HG02970 (cell line): ENCODE measurements around the gene HPD.
"Not testable (repeated sequence)": the region's sequence is repeated elsewhere in the genome, so short reads cannot be mapped to it uniquely, and the experiment has no call there.

Experiments used
- ATAC-seq: cut with Tn5 transposase; IDR thresholded peaks from one replicate; pipeline ENCODE4 v1.9.1; 2021; ENCODE audit warnings: mild to moderate bottlenecking, moderate library complexity, moderate number of reproducible peaks; ENCODE audit not compliant: unreplicated experiment, low FRiP score

HPD gene

GRCh38 chr12:121869229-121869628 is 10.6 kb upstream of the HPD start:
- not testable (repeated sequence) for ATAC-seq

GRCh38 chr12:121866331-121866730 is 7.7 kb upstream of the HPD start:
- no peak for ATAC-seq

DNA sequence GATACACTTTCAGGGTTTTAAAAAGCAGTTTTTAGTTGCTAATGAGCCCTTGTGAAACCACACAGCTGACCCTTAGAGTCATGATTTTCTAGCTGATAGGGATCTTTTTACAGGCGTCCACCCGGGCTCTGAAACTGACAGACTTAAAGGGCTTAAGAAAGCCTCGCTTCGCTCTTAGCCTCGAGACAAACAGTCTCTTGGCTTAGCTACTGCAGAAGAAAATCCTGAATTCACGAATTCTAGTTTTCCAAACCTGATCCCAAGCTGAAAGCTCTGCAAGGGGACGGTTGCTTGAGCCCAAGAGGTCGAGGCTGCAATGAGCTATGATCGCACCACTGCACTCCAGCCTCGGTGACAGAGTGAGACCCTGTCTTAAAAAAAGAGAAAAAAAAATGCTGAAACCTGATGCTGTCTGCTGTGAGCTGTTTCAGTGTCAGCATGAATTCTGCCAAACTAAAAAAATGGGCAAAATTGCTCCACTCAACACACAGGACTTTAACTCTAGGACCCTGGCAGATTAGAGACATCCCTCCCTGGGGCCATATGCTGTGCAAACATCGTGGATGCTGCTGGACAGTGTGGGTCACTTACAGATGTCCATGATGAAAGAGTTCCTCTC is 3.1 kb upstream of the HPD start:
- ATAC-seq: no peak

DNA sequence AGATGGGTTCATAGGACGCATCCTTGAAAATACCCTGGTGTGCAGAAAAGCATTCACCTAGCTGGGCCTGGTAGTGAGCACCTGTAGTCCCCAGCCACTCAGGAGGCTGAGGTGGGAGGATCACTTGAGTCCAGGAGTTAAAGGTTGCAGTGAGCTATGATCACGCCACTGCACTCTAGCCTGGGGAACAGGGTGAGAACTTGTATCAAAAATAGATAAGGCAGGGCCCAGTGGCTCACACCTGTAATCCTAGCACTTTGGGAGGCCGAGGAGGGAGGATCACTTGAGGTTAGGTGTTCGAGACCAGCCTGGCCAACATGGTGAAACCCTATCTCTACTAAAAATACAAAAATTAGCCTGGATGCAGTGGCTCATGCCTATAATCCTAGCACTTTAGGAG is 2.0 kb upstream of the HPD start:
- ATAC-seq: not testable (repeated sequence)

- no peak for ATAC-seq
Observed at GRCh38 chr12:121860257-121860656, 1.6 kb upstream of the HPD start.

GRCh38 chr12:121858318-121858661 is 369 bp downstream of the HPD start:
- no peak for ATAC-seq

DNA sequence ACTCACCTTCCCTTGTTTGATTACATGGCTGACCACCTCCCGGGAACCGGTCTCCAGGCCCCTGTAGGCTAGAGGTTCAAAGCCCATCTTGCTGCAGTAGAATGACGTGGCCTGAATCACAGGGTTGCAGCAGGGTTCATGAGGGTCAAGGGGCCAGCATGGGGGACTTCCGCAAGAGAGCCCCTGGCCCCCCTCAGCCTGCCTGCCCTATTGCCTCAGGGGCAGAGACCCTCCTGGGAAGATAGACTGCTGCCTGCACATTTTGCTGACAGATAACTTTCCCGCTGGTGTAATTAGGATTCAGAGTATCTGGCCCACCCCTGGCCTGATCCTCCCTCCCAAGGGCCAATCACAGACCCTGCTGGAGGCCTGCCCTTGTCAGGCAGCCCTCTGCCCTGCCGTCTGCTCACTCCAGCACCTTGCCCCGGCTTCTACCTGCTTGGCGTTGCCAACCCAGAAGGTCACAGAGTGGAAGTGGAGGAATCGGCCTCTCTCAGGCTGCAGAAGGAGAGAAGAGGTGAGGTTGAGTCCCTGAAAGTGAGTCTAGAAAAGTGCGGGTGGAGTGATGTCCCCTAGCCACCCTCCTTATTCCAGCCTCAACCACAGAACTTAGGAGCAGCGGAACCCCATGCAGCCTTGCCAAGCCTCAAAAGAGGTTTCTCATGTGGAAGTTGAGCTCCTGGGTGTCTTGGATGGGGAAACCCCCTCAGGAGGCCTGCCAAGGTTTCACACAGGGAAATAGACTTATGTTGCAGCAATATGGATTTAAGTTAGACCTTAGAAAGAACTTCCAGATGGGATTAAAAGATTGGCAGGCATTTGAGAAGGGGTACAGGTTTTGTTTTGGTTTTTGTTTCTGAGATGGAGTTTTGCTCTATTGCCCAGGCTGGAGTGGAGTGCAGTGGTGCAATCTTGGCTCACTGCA is 1.1 kb downstream of the HPD start:
- ATAC-seq: no peak

DNA sequence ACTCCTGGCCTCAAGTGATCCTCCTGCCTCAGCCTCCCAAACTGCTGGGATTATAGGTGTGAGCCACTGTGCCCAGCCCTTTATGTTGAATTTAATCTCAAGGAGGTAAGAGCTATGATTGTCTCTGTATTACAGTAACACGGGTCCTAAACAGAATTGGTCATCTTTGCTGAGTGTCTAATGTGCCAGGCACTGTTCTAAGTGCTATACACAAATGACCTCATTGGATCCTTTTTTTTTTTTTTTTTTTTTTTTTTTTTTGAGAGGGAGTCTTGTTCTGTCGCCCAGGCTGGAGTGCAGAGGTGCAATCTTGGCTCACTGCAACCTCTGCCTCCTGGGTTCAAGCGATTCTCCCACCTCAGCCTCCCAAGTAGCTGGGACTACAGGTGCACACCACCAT is 6.3 kb downstream of the HPD start:
- ATAC-seq: not testable (repeated sequence)

DNA sequence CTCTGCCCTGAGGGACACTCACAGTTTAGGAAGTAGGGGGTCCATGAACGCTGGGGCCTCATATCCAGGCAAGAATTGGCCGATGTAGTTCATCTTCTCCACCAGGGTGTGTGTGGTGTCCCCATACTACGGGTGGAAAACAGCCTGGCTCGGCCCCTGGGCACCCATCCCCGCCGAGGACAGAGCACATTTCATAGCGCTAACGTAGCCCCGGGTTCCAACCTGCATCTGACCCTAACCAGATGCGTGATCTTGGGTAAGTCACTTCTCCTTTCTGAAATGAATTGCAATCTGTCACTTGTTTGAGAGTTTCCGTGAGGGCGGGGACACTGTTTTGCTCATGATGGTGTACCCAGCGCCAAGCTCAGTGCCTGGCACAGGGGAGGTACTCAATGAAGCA is 9.0 kb downstream of the HPD start:
- ATAC-seq: no peak

GRCh38 chr12:121849211-121849610 is 9.4 kb downstream of the HPD start:
- ATAC-seq: no peak

GRCh38 chr12:121845701-121846100 is 13.0 kb downstream of the HPD start:
- no peak for ATAC-seq

DNA sequence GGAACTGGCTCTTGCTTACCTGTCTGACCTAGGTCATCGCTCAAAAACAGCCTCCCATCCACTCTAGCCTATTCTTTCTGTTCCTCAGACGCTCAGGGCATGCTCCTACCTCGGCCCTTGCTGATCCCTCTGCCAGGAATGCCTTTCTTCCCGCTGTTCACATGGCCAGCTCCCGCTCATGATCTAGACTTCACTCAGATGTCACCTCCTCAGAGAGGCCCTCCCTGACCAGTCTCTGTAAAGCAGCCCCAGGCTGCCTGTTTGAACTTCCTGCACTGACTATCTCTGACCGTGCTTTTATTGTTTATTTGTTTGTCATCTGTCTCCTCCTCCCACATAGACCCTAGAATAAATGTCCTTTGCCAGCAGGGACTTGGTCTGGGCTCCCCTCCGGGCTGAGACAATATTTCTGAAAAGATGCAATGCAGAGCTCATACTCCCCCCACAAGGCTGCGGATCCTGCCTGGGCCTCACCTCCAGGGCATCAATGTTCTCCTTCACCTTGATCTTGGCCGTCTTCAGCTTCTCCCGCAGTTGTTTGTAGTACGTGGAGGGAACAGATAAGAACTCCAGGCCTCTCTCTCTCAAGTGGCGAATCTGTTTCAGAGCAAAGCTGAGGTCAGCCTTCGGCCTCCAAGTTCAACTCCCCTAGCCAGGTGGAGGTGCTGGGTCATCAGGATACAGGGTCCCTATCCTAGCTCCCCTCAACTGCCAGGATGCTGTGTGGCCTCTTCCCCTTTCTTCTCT is 15.2 kb downstream of the HPD start:
- ATAC-seq: no peak

DNA sequence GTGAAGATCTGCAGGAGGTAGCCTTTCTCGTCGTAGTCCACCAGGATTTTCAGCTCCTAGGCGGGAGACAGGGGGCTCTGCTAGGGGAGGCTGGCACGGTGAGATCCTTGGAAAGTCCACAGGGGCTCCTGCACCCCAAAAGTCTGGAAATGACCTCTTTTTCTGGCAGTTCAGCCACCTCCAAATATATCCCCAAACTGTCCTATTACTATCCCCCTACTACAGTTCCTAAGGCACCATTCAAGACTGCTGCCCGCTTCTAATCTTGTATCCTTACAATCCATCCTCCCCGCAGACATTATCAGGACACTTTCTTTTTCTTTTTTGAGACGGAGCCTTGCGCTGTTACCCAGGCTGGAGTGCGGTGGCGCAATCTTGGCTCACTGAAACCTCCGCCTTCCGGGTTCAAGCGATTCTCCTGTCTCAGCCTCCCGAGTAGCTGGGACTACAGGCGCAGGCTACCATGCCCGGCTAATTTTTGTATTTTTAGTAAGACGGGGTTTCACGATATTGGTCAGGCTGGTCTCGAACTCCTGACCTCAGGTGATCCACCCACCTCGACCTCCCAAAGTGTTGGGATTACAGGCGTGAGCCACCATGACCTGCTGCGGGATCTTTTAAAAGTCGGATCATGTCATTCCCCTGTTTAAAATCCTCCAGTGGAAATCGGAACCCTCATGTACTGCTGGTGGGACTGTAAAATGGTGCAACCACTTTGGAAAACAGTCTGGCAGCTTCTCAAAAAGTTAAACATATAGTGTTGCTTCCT is 18.5 kb downstream of the HPD start:
- ATAC-seq: peak; percentile 9

DNA sequence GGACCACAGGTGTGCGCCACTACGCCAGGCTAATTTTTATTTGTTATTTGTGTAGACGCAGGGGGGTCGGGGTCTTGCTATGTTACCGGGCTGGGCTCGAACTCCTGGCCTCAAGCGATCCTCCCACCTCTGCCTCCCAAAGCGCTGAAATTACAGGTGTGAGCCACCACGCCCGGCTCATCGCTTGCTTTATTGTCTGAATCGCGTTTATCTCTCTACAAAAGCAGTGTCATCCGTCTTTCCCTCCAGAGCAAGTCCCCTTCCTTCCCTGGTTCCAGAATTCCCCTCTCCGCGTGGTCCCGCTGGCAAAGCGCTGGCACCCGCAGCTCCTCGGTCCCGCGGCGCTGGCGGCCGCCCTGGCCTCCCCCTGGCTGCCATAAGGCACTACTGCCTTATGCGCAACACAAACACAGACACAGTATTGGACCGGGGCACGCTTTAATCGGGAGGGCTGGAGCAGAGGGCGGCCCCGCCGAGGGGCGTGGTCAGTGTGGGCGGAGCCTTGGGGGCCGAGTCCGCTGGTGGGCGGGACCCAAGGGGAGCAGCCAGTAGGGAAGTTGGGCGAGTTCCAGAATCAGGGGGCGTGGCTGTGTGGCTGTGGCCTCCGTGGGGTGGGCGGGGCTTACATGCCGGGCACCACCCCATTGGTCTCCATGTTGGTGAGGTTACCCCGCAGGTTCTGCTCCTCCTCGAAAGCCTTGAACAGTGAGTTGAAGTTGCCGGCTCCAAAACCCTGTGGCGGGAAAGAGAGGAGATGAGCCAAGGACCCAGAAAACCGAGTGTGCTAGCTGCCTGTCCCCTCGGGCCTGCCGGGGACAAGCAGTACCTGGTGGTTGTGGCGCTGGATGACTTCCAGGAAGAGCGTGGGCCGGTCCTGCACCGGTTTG is 19.3 kb downstream of the HPD start:
- ATAC-seq: peak; percentile 95

GRCh38 chr12:121838126-121838525 is 20.5 kb downstream of the HPD start:
- ATAC-seq: no peak

- ATAC-seq: no peak
Observed at GRCh38 chr12:121837680-121838079, 21.0 kb downstream of the HPD start.

GRCh38 chr12:121831571-121832245 is 27.0 kb downstream of the HPD start:
- no peak for ATAC-seq

DNA sequence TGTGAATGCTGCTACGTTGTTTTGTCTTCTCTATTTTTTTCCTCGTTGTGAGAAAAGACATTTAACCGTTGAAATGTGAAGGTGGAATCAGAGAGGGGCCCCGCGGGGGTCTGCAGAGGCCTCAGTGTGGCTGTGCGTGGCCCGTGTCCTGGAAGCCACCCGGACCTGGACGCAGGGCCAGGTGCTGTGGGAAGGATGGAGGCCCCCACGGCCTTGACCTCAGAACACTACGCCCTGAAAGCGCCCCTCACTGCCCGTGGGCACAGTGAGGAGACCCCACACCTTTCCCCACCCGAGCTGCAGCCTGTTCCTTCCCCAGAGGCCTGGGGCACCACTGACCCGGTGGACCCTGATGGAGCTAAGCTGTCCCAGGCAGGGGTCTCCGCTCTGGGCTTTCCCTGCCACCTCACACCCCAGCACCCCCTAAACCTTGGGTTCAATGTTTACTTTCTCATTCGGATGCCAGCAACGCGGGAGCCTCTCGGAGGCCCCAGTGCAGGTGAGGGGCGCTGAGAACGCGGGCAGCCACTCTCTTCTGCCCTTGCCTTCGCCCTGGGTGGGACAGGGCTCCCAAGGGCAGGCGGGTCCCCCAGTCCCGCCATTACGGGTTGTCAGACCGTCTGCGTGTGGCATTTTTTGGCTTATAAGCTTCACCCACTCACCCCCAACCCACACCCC is 27.9 kb downstream of the HPD start:
- no peak for ATAC-seq

DNA sequence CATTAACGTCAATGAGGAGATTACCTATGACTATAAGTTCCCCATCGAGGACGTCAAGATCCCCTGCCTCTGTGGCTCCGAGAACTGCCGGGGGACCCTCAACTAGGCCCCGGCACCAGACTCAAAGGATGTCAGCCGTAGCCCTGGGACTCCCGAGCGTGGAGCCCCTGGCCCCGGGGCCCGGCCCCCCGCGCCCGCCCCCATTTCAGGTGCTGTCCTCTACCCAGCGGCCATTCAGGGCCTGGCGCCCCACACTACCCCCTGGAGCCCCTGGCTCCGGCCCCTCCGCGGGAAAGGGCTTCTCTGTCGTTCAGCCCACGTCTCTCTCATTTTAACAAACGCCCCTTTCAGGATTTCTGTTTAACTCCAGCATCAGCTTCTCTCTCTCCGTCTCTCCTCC is 28.5 kb downstream of the HPD start:
- no peak for ATAC-seq
